HG02623 (cell line): ENCODE results near the gene SF3B3.
"Not testable (repeated sequence)": the region's sequence is repeated elsewhere in the genome, so short reads cannot be mapped to it uniquely, and the experiment has no call there.

Experiments used
- ATAC-seq: cut with Tn5 transposase; IDR thresholded peaks from one replicate; pipeline ENCODE4 v1.9.1; 2021; ENCODE audit warnings: moderate library complexity; ENCODE audit not compliant: unreplicated experiment

SF3B3 gene

DNA sequence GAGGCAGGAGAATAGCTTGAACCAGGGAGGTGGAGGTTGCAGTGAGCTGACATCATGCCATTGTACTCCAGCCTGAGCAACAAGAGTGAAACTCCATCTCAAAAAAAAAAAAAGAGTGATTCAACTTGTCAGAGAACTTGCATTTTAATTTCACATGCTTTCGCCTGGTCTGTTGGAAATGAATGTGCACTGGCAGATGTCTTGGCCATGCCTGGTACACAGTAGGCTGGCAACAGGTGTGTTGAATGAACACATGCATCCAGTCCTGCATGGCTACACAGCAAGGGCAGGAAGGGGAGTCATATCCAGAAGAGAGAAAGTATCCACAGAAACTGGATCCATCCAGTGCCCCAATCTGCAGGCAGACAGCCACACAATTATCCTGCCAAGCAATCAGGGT lies 11.8 kb upstream of the SF3B3 start:
- ATAC-seq = no peak

GRCh38 chr16:70512456-70512855 lies 11.2 kb upstream of the SF3B3 start:
- ATAC-seq = no peak

DNA sequence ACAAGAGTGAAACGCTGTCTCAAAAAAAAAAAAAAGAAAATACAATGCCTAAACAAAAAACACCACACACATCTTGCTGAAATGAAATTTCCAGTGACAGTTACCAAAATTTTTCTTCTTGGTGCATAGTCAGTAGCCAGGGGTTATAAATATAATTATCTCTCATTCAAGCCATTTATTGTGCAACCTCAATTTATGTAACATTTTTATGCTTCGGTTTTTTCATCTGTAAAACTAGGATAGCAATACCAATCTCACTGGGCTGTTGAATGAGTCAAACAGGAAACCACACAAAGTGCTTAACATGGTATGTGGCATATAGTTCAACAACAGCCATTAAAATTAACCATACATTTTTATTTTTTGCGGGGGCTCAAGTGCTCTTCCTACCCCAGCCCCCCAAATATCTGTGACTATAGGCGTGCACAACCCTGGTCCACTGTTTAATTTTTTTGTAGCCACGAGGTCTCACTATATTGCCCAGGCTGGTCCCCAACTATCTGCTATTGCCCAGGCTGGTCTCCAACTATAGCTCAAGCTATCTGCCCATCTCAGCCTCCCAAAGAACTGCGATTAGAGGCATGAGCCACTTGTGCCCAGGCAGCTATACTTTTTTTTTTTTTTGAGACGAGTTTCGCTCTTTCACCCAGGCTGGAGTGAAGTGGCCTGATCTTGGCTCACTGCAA lies 2.9 kb upstream of the SF3B3 start:
- no peak for ATAC-seq

DNA sequence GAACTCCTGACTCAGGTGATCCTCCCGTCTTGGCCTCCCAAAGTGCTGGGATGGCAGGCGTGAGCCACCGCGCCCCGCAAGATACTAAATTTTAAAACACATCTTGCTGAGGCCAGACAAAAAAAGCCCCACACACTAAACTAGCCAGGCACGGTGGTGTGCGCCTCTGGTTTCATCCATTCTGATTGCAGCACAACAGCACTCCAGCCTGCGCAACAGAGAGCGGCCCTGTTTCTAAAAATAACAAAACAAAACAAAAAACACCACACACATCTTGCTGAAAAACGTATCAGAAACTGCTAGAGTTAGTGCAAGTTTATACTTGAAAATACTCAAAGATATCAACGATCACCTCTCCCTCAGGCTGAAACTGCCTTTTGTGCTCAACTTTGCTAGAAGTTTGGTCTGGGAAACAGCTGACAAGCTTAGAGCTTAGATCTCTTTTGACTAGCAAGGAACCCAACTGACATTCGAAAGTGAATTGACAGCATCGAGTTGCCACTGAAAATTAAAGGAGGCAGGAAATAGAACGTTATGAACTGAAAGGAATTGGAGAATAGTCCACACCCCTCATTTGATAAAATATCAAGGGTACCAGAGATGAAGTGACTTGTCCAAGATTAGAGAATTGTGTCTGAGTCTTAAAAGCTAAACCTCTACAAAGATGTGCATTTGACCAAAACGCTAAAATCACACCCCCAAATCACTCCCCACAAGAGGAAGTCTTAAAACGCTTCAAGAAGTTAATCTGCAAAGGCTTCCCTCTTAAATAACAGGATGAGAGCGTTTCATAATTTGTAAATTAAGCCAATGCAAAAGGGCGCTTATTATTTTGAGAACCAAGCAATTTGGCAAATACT lies 1.2 kb upstream of the SF3B3 start:
- ATAC-seq = no peak

- no peak for ATAC-seq
Measured at GRCh38 chr16:70523076-70523742, 407 bp upstream of the SF3B3 start, which contains the start of gene COG4. TSS of gene COG4 (minus strand) at chr16:70523554. CDS start at chr16:70523543, 11 bp downstream.

- not testable (repeated sequence) for ATAC-seq
Measured at GRCh38 chr16:70524399-70524825, 796 bp downstream of the SF3B3 start.

DNA sequence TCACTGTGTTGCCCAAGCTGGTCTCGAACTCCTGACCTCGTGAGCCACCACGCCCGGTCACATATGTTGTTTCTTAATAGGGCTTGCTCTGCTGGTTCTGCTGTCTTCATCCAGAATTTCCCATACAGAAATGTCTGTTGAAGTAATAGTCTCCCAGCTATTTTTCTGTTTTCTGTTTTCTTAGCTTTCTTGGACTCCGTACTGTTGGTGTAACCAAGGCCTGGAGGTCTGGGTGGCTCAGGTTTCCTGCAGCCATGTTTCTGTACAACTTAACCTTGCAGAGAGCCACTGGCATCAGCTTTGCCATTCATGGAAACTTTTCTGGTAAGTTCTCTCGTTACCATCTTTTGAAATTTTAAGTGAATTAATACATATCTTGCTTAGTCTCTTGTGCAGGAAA lies 2.8 kb downstream of the SF3B3 start:
- no peak for ATAC-seq

DNA sequence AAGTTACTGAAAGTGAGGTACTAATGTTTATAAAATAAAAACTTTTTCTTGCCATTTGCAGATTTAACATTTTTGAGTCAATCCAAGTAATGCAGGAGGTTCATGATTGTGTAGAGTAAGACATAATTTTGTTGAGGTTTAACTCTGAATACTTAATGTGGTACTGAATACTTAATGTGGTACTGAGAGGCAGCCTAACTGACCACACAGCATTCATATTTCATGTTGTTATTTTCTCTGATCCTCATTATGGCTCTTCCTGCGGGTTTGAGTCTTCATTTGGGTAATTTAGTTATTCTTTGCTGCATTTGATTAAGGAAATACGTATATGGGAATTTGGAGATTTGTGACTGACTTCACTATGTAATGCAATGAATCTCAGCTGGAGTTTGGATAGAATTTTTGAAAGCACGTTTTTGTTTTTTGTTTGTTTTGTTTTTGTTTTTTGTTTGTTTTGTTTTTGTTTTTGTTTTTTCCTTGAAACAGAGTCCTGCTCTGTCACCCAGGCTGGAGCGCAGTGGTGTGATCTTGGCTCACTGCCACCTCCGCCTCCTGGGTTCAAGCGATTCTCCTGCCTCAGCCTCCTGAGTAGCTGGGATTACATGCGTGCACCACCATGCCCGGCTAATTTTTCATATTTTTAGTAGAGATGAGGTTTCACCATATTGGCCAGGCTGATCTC lies 3.8 kb downstream of the SF3B3 start:
- ATAC-seq = no peak

DNA sequence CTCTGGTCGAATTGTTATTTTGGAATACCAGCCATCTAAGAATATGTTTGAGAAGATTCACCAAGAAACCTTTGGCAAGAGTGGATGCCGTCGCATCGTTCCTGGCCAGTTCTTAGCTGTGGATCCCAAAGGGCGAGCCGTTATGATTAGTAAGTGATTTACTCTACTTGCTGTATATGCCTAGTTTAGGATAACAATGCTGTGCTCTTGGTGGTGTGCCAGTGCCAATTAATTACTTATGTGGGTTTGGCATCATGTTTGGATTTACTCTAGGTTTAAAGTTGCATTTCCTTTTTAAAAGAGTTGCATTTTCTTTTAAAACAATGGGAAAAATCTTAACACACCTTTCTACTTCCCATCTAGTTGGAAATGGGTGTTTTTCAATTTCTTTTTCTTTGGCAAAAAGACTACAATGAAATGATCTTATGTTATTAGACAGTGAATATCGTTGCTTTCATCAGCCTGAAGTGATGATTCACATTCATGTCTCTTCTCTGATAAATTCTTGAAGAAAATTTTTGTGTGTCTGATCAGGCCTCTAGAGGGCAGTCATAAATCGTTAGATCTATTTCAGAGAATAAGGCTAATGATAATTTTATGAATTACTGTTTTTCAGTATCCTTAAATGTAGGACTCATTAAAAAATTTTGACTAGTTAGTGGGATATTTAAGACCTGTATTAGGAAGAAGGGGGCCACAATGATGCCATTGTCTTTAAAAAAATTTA lies 5.6 kb downstream of the SF3B3 start:
- ATAC-seq = no peak

DNA sequence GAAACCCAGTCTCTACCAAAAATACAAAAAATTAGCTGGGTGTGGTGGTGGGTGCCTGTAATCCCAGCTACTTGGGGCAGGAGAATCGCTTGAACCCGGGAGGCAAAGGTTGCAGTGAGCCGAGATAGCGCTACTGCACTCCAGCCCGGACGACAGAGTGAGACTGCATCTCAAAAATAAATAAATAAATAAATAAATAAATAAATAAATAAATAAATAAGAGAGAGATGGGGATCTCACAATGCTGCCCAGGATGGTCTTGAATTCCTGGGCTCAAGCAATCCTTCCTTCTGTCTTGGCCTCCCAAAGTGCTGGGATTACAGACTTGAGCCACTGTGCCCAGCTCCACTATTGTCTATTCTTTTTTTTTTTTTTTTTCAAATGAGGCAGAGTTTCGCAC lies 6.3 kb downstream of the SF3B3 start:
- not testable (repeated sequence) for ATAC-seq

DNA sequence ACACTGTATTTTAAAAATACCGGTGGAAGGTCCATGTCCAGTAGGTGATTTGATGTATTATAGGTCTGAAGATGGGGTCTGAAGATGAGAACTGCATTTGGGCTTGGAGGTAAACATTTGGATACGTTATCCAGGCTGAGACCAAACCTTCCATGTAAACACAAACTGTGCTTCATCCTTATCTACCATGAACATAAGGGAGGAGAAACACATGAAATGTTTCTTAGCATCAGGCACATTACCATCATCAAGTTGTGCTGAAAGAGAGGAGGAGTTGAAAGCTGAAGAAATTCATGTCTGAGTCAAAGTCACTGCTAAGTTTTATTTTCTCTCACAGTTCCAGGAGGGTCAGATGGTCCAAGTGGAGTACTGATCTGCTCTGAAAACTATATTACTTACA lies 11.4 kb downstream of the SF3B3 start:
- no peak for ATAC-seq

GRCh38 chr16:70540994-70541393 lies 17.4 kb downstream of the SF3B3 start:
- no peak for ATAC-seq

- no peak for ATAC-seq
Measured at GRCh38 chr16:70544548-70544947, 20.9 kb downstream of the SF3B3 start.

DNA sequence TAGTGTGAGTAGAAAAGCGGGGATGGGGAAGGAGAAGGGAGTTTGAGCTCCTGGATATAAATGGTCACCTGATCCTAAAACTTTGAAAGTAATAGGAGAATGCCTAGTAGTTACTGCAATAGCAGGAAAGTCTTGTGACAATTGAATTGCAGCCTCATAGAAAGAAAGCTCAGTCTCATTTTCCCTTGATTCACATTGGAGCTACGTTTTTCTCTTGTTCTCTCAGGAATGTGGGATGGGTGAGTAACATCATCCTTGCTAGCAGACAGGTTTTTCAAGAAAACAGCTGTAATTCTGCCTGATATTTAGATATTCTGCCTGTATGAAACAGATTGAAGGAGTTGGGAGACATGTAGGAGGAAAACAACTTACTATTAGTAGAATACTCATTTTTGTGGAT lies 25.3 kb downstream of the SF3B3 start:
- ATAC-seq = no peak

DNA sequence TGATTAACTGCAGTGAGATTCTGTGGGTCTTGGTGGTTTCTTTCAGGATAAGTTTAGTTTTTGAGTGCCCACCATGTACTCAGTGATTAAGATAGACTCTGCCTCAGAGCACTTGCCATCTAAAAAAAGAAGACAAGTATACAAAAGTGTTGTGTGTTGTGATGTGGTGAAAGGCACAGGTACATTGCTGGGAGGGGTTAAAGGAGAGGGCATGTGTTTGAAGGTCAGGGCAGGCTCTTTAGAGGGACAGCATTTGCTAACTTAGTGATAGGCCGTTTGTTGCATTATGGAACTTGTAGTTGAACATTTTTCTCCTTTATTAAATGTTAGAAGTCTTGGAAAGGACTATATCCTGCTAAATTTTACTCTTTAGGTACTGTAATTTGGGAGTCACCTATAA lies 26.5 kb downstream of the SF3B3 start:
- no peak for ATAC-seq

- ATAC-seq = no peak
Measured at GRCh38 chr16:70551788-70552187, 28.2 kb downstream of the SF3B3 start.

DNA sequence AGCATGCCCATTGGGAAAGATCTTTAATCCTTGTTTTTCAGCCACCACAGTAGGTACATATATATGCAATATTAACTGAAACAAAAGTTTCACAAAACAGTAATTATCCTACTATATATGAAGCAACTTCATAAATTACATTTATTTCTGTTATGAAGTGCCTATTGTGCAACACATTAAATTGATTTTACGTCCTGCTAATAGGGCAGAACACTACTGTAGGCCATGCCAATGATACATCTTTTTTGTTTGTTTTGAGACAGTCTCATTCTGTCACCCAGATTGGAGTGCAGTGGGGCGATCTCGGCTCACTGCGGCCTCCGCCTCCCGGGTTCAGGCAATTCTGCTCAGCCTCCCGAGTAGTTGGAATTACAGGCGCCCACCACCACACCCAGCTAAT lies 29.1 kb downstream of the SF3B3 start:
- ATAC-seq = no peak

DNA sequence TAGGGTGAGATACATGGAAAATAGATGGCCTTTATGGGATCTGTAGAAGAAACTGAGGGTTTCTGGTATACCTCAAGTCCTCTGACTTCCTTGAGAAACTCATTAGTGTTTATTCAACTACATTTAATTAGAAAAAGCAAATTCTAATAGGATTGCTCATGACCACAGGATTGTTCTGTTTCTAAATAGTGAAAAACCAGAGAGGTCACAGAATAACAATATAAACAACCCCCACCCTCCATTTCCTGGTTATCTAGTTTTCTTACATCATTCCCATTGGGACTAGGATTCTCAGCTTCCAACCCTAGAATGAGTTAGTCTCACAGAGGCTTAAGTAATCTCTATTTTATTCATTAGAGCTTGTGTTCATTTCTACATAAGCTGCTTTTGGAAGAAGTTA lies 30.0 kb downstream of the SF3B3 start:
- ATAC-seq = no peak

- ATAC-seq = no peak
Measured at GRCh38 chr16:70556063-70556462, 32.4 kb downstream of the SF3B3 start.

DNA sequence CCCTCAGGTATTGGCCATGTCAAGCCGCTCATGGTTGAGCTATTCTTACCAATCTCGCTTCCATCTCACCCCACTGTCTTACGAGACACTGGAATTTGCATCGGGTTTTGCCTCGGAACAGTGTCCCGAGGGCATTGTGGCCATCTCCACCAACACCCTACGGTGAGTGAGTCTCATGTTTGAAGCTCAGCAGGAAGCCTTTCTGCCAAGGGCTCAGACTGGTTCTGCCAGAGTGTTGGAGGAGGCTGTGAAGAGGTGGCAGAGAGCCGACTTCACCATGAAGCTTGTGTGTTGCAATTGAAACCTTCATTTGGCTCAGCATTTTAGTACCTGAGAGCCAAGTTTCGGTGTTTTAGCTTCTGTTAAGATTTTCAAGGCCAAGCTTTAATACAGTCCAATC lies 38.0 kb downstream of the SF3B3 start:
- no peak for ATAC-seq

DNA sequence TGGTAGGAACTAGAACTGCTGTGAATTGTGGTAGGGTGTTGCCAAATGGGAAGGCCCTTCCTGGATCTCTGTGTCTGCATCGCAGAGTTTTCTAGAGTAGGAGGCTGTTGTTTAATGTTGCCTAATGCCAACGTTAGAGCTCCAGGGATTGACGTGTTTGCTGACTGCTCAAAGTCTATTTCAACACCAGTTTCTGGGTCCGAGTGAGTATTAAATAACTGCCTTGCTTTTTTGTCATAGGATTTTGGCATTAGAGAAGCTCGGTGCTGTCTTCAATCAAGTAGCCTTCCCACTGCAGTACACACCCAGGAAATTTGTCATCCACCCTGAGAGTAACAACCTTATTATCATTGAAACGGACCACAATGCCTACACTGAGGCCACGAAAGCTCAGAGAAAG lies 40.0 kb downstream of the SF3B3 start:
- no peak for ATAC-seq
